Gastrocnemius medialis (tissue), 4 donors: ENCODE measurements around the gene TENT5A. TPM values are rescaled to one million over a fixed set of nuclear protein-coding genes. Genes with fewer than 3 reads are reported as not detected.

Source experiments
- ATAC-seq, 2 donors: fragments of 150-250 bp; one replicate each; pipeline ENCODE4 v1.9.1; 2016
- DNase-seq, 2 donors: peaks; one replicate each; pipeline ENCODE4 v3.0.0-alpha.2; 2019
- H3K27ac ChIP-seq, 4 donors: fragments of 200-600 bp; sonication (generic); 1 replicate in 1 of 4; 2 replicates in 3 of 4; pipeline ENCODE4 v1.5.1; 2016 to 2018; ENCODE audit warnings: mild to moderate bottlenecking in 2 of 4, moderate library complexity in 1 of 4
- H3K27me3 ChIP-seq, 3 donors: fragments of 200-600 bp; sonication (generic) in 2 of 3; 1 replicate in 1 of 3; 2 replicates in 2 of 3; pipeline versions ENCODE4 v1.5.1 to v1.6.0; 2016 to 2019; ENCODE audit warnings: mild to moderate bottlenecking in 1 of 3, moderate library complexity in 1 of 3
- H3K36me3 ChIP-seq, 2 donors: fragments of 200-600 bp; sonication (generic) in 1 of 2; one replicate each; pipeline ENCODE4 v1.5.1; 2017 to 2018
- H3K4me1 ChIP-seq, 2 donors: fragments of 200-600 bp; sonication (generic) in 1 of 2; one replicate each; pipeline ENCODE4 v1.5.1; 2016 to 2017; ENCODE audit warnings: mild to moderate bottlenecking in 2 of 2
- H3K4me3 ChIP-seq, 4 donors: fragments of 200-600 bp; sonication (generic) in 3 of 4; 1 replicate in 1 of 4; 2 replicates in 3 of 4; pipeline ENCODE4 v1.5.1; 2016 to 2019; ENCODE audit warnings: mild to moderate bottlenecking in 2 of 4
- H3K9me3 ChIP-seq, 3 donors: fragments of 200-600 bp; sonication (generic) in 2 of 3; 1 replicate in 1 of 3; 2 replicates in 2 of 3; pipeline ENCODE4 v1.5.1; 2016 to 2019
- POLR2A ChIP-seq, 2 donors: fragments of 450-650 bp; IDR thresholded peaks; one replicate each; pipeline ENCODE4 v1.6.1; 2017; ENCODE audit warnings: antibody characterized with exemption in 2 of 2, mild to moderate bottlenecking in 2 of 2, moderate library complexity in 2 of 2
- in situ Hi-C, 4 donors: fragments of 200-750 bp; cut with MboI; loops; one replicate each; pipeline versions ENCODE4 v1.15.0 to v1.8.0; 2017; ENCODE audit warnings: low sequenced_read_pairs in 4 of 4
- intact Hi-C: fragments of 100-400 bp; cut with DNase I; formaldehyde crosslinking; loops from one replicate; pipeline ENCODE4 v1.15.1; 2023; ENCODE audit warnings: low total_unique reads
- total RNA-seq, 4 donors: library from RNA; depleted of rRNA; stranded (reverse); fragments of >200 nt; gene quantifications; one replicate each; pipeline versions ENCODE4 v1.1.0 to v1.2.3, GENCODE V29; 2016
- TF ChIP-seq, protein P1 (sequence below), 5 experiments: fragments of 450-650 bp in 3 of 5; fragments of 200-600 bp in 2 of 5; sonication (generic) in 2 of 5; IDR thresholded peaks in 4 of 5; conservative IDR thresholded peaks in 1 of 5; 1 replicate in 4 of 5; 2 replicates in 1 of 5; pipeline ENCODE4 v1.5.1; 2016 to 2019; ENCODE audit warnings: antibody characterized with exemption in 5 of 5, mild to moderate bottlenecking in 3 of 5, moderate library complexity in 3 of 5

The TENT5A gene
- total RNA-seq, 4 donors from 2014 or later: 2.4 to 3.1 (median 2.8) TPM

DNA sequence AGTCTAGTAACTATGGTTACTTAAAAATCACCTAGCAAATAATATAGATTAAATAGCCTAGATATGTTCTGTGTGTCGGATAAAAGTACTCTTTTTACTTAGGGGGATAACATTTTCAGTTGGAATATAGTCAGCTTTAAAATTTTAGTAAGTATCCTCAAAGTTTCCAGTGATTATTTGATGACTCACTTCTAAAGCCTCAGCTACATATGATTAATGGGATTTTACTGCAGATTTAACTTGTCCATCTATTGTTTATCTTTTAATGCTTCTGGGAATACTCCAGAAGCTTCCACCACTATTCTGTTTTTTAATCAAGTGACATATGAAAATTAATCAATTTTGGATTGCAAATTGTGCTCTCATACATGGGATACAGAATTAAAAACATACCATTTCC lies 8.7 kb upstream of the TENT5A start:
- Histone ChIP-seq H3K27ac (no peak overlapping the region), H3K36me3 (no peaks in the 10 kb centered on the region), H3K9me3 (no peaks in the 10 kb centered on the region), H3K27me3 (no peaks in the 10 kb centered on the region), H3K4me1 (no peaks in the 10 kb centered on the region), H3K4me3 (no peak overlapping the region)
- ATAC-seq (no peak), DNase-seq (no peak)
- TF ChIP-seq, protein P1, sequence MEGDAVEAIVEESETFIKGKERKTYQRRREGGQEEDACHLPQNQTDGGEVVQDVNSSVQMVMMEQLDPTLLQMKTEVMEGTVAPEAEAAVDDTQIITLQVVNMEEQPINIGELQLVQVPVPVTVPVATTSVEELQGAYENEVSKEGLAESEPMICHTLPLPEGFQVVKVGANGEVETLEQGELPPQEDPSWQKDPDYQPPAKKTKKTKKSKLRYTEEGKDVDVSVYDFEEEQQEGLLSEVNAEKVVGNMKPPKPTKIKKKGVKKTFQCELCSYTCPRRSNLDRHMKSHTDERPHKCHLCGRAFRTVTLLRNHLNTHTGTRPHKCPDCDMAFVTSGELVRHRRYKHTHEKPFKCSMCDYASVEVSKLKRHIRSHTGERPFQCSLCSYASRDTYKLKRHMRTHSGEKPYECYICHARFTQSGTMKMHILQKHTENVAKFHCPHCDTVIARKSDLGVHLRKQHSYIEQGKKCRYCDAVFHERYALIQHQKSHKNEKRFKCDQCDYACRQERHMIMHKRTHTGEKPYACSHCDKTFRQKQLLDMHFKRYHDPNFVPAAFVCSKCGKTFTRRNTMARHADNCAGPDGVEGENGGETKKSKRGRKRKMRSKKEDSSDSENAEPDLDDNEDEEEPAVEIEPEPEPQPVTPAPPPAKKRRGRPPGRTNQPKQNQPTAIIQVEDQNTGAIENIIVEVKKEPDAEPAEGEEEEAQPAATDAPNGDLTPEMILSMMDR (IDR thresholded peaks at IDR 0.05 in 4 of 5, conservative IDR thresholded peaks at IDR 0.05 in 1 of 5): no peak
- no peak for TF ChIP-seq POLR2A (IDR thresholded peaks at IDR 0.05)
- intact Hi-C loops (no loop called here), in situ Hi-C loops (loop anchor here in 2 of 4 donors (25.0 kb wide), 1 partner anchor 1149 kb away; no protein-coding TSS in a partner anchor)

DNA sequence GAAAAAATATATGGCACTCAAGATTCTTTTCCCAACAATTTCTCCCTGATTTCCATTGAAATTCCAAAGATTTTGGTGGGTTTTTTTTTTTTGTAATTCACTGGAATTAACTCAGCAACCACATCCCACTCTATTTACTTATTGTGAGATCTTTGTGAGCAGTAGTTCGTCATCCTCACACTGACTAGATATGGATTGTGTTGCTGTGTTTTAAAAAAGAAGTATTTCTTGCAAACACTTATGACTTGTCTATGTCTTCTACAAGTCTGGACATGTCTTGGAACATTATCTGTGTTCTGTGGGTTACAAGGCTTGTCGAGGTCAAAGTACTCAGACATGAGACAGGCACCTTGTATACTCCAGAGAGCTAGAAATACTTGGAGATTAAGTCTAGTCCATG lies 7.3 kb upstream of the TENT5A start:
- TF ChIP-seq, protein P1 (IDR thresholded peaks at IDR 0.05 in 4 of 5, conservative IDR thresholded peaks at IDR 0.05 in 1 of 5): no peak
- no peak for TF ChIP-seq POLR2A (IDR thresholded peaks at IDR 0.05)
- Histone ChIP-seq H3K9me3 (no peaks in the 10 kb centered on the region), H3K36me3 (no peaks in the 10 kb centered on the region), H3K4me1 (no peaks in the 10 kb centered on the region), H3K4me3 (no peak overlapping the region), H3K27ac (no peak overlapping the region), H3K27me3 (no peaks in the 10 kb centered on the region)
- in situ Hi-C loops: loop anchor here (10.0 to 25.0 kb wide), 2 partner anchors 1147 to 1155 kb away; no protein-coding TSS in a partner anchor
- intact Hi-C loops: loop anchor here (10.0 kb wide), 2 partner anchors 275 to 1625 kb away; no protein-coding TSS in a partner anchor
- DNase-seq (no peak), ATAC-seq (no peak)

DNA sequence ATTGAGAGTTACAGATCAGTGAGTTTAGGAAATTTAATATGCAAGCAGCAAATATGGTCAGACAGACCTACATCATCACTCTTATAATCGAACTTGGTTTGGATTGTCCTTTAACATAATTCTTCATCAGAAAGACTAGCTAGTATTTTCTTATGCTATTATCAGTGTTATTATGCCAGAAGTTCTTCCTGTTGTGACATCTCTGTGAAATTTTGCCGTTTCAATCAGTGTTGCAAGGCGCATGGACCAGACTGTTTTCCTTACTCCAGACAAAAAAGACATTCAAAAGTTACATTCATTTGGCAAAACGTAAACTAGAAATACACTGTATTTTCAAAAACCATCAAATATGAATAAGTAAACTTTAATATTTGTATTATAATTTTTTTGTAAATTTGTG lies 5.7 kb upstream of the TENT5A start:
- Histone ChIP-seq H3K9me3 (no peaks in the 10 kb centered on the region), H3K27ac (no peak overlapping the region), H3K27me3 (no peaks in the 10 kb centered on the region), H3K4me3 (no peak overlapping the region), H3K36me3 (no peaks in the 10 kb centered on the region), H3K4me1 (peaks cover 0 to 7% of the 10 kb centered on the region in 2 donors)
- DNase-seq: no peak
- ATAC-seq: no peak
- TF ChIP-seq, protein P1 (IDR thresholded peaks at IDR 0.05 in 4 of 5, conservative IDR thresholded peaks at IDR 0.05 in 1 of 5): no peak
- TF ChIP-seq POLR2A (IDR thresholded peaks at IDR 0.05): no peak
- intact Hi-C loops (loop anchor here (10.0 kb wide), 2 partner anchors 277 to 1623 kb away; no protein-coding TSS in a partner anchor), in situ Hi-C loops (loop anchor here (10.0 to 25.0 kb wide), 2 partner anchors 1146 to 1153 kb away; no protein-coding TSS in a partner anchor)

DNA sequence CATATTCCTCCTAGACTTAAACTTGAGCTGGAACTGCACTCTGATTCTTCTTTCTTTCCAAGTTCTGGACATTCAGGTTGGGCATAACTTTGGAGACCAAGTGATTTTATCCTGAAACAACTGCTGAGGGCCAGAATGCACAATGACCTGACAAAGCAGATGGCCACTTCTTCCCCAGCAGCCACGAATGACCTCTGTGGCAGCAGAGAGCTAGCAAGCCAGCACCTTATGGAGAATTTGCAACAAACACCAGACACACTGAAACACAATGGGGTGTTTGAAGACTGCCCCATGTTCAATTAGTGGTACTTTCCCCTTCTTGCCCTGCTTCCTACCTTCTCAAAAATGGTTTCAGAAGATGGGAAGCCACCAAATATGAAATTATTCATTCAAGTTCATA lies 4.2 kb upstream of the TENT5A start:
- H3K9me3 ChIP-seq: no peaks in the 10 kb centered on the region
- H3K27ac ChIP-seq: no peak overlapping the region
- H3K4me3 ChIP-seq: no peak overlapping the region
- H3K4me1 ChIP-seq: peaks cover 0 to 7% of the 10 kb centered on the region in 2 donors
- intact Hi-C loops: loop anchor here (10.0 kb wide), 2 partner anchors 278 to 1622 kb away; no protein-coding TSS in a partner anchor
- H3K36me3 ChIP-seq: no peaks in the 10 kb centered on the region
- TF ChIP-seq, protein P1 (IDR thresholded peaks at IDR 0.05 in 4 of 5, conservative IDR thresholded peaks at IDR 0.05 in 1 of 5): no peak
- TF ChIP-seq POLR2A (IDR thresholded peaks at IDR 0.05): no peak
- ATAC-seq (no peak), DNase-seq (no peak)
- in situ Hi-C loops: loop anchor here (10.0 to 25.0 kb wide), 2 partner anchors 1144 to 1152 kb away; no protein-coding TSS in a partner anchor
- no peaks in the 10 kb centered on the region for H3K27me3 ChIP-seq
